Neural cell (in vitro differentiated cells): ENCODE data around the gene NFX1. TPM values are rescaled to one million over a fixed set of nuclear protein-coding genes. Genes with fewer than 3 reads are reported as not detected.

ENCODE experiments used
- H2AFZ ChIP-seq: fragments of 200-600, 300-800 bp; sonication (generic), shearing (Covaris generic); 2 replicates; pipeline ENCODE4 v1.6.0; 2014; ENCODE audit warnings: low read depth, mild to moderate bottlenecking, antibody characterized with exemption, low read length, moderate library complexity
- H3F3A ChIP-seq: fragments of 200-600 bp; shearing (Covaris generic); 2 replicates; pipeline ENCODE4 v1.6.1; 2016; ENCODE audit warnings: mild to moderate bottlenecking, moderate library complexity, mixed read lengths, antibody characterized with exemption, low read length; ENCODE audit not compliant: insufficient read depth, poor library complexity, severe bottlenecking
- H3K27ac ChIP-seq: fragments of 200-600, 300-800 bp; sonication (generic), shearing (Covaris generic); 2 replicates; pipeline ENCODE4 v1.5.1; 2014; ENCODE audit warnings: mild to moderate bottlenecking, low read length, moderate library complexity
- H3K27me3 ChIP-seq: fragments of 300-800, 200-600 bp; sonication (generic), shearing (Covaris generic); 2 replicates; pipeline ENCODE4 v1.6.0; 2014; ENCODE audit warnings: mild to moderate bottlenecking, low read depth, low read length, moderate library complexity; ENCODE audit not compliant: insufficient read depth
- H3K36me3 ChIP-seq: fragments of 300-800, 200-600 bp; sonication (generic), shearing (Covaris generic); 2 replicates; pipeline ENCODE4 v1.5.1; 2014; ENCODE audit warnings: mild to moderate bottlenecking, antibody characterized with exemption, low read length, moderate library complexity; ENCODE audit not compliant: insufficient read depth
- H3K4me2 ChIP-seq: fragments of 300-800, 200-600 bp; sonication (generic), shearing (Covaris generic); 2 replicates; pipeline ENCODE4 v1.6.0; 2014; ENCODE audit warnings: mild to moderate bottlenecking, low read length
- H3K4me3 ChIP-seq: fragments of 300-800, 200-600 bp; sonication (generic), shearing (Covaris generic); 2 replicates; pipeline ENCODE4 v1.5.1; 2014; ENCODE audit warnings: mild to moderate bottlenecking, low read length, moderate library complexity
- H3K79me2 ChIP-seq: fragments of 200-600 bp; shearing (Covaris generic); replicated peaks from 2 replicates; pipeline ENCODE4 v1.6.0; 2014; ENCODE audit warnings: mild to moderate bottlenecking, low read length, moderate library complexity; ENCODE audit not compliant: insufficient read depth
- H3K9ac ChIP-seq: fragments of 300-800, 200-600 bp; sonication (generic), shearing (Covaris generic); 2 replicates; pipeline ENCODE4 v1.6.1; 2016; ENCODE audit warnings: mild to moderate bottlenecking, low read length, mixed read lengths
- H3K9me2 ChIP-seq: fragments of 200-600 bp; shearing (Covaris generic); 2 replicates; pipeline ENCODE4 v1.6.1; 2016; ENCODE audit warnings: mild to moderate bottlenecking, low read length, mixed read lengths; ENCODE audit not compliant: insufficient read depth
- H3K9me3 ChIP-seq: fragments of 200-600, 300-800 bp; sonication (generic), shearing (Covaris generic); 2 replicates; pipeline ENCODE4 v1.6.1; 2016; ENCODE audit warnings: mild to moderate bottlenecking, mixed run types, low read length, moderate library complexity, mixed read lengths
- H4K20me1 ChIP-seq: fragments of 200-600 bp; shearing (Covaris generic); 2 replicates; pipeline ENCODE4 v1.6.1; 2016; ENCODE audit warnings: mild to moderate bottlenecking, mixed run types; ENCODE audit not compliant: insufficient read depth
- CTCF ChIP-seq: fragments of 450-650 bp; IDR thresholded peaks from 2 replicates; pipeline ENCODE4 v1.5.1; 2014; ENCODE audit warnings: antibody characterized with exemption, mild to moderate bottlenecking, moderate library complexity; ENCODE audit not compliant: poor library complexity, severe bottlenecking
- EP300 ChIP-seq: fragments of 450-650 bp; conservative IDR thresholded peaks from 2 replicates; pipeline ENCODE4 v1.6.1; 2014; ENCODE audit warnings: antibody characterized with exemption, mild to moderate bottlenecking, moderate library complexity; ENCODE audit not compliant: poor library complexity, severe bottlenecking
- EZH2 ChIP-seq: fragments of 200-600, 300-800 bp; shearing (Covaris generic), sonication (generic); IDR thresholded peaks from 2 replicates; pipeline ENCODE4 v1.6.1; 2014; ENCODE audit warnings: antibody characterized with exemption, low read length, borderline replicate concordance, mild to moderate bottlenecking; ENCODE audit not compliant: insufficient read depth, poor library complexity, severe bottlenecking
- MXI1 ChIP-seq: fragments of 450-650 bp; conservative IDR thresholded peaks from 2 replicates; pipeline ENCODE4 v1.6.1; 2014; ENCODE audit warnings: antibody characterized with exemption, mild to moderate bottlenecking; ENCODE audit not compliant: poor library complexity, severe bottlenecking
- POLR2AphosphoS5 ChIP-seq: IDR thresholded peaks from 2 replicates; pipeline ENCODE4 v1.6.1; 2012
- RAD21 ChIP-seq: fragments of 450-650 bp; conservative IDR thresholded peaks from 2 replicates; pipeline ENCODE4 v1.6.1; 2014; ENCODE audit warnings: antibody characterized with exemption, mild to moderate bottlenecking, moderate library complexity
- REST ChIP-seq: IDR thresholded peaks from 2 replicates; pipeline ENCODE4 v1.6.1; 2012; ENCODE audit warnings: borderline replicate concordance
- SMC3 ChIP-seq: fragments of 450-650 bp; conservative IDR thresholded peaks from 2 replicates; pipeline ENCODE4 v1.6.1; 2014; ENCODE audit warnings: antibody characterized with exemption, mild to moderate bottlenecking, moderate library complexity; ENCODE audit not compliant: poor library complexity
- TAF1 ChIP-seq: IDR thresholded peaks from 2 replicates; pipeline ENCODE4 v1.6.1; 2012; ENCODE audit warnings: low read depth
- polyA plus RNA-seq: library from polyadenylated mRNA; depleted of rRNA; stranded (reverse); fragments of >200 nt; gene quantifications from 2 replicates; pipeline ENCODE4 v1.2.3, GENCODE V29; 2014

The NFX1 gene
- polyA plus RNA-seq, 1 donor from 2014 or later: 14.7 TPM

- H4K20me1 ChIP-seq: no peaks in the 10 kb centered on the region
- H2AFZ ChIP-seq: no peak overlapping the region
- no peak overlapping the region for H3K4me3 ChIP-seq
- no peaks in the 10 kb centered on the region for H3K9me2 ChIP-seq
- H3K4me2 ChIP-seq: no peak overlapping the region
- H3K36me3 ChIP-seq: no peaks in the 10 kb centered on the region
- H3K27ac ChIP-seq: no peak overlapping the region
- H3K9me3 ChIP-seq: no peaks in the 10 kb centered on the region
- H3K79me2 ChIP-seq: no peaks in the 10 kb centered on the region
- TF ChIP-seq POLR2AphosphoS5 (no peak), EP300 (no peak), TAF1 (no peak), EZH2 (no peak), MXI1 (no peak), RAD21 (no peak)
- H3F3A ChIP-seq: no peaks in the 10 kb centered on the region
- no peaks in the 10 kb centered on the region for H3K27me3 ChIP-seq
- no peak overlapping the region for H3K9ac ChIP-seq
Measured at GRCh38 chr9:33245341-33245740, 45.0 kb upstream of the NFX1 start.

GRCh38 chr9:33246269-33246860 lies 44.0 kb upstream of the NFX1 start:
- H4K20me1 ChIP-seq: no peaks in the 10 kb centered on the region
- H3K9ac ChIP-seq: no peak overlapping the region
- no peaks in the 10 kb centered on the region for H3K36me3 ChIP-seq
- no peak overlapping the region for H2AFZ ChIP-seq
- H3K27me3 ChIP-seq: no peaks in the 10 kb centered on the region
- no peaks in the 10 kb centered on the region for H3K9me3 ChIP-seq
- H3K27ac ChIP-seq: no peak overlapping the region
- H3K9me2 ChIP-seq: no peaks in the 10 kb centered on the region
- no peak for TF ChIP-seq EP300
- no peak for TF ChIP-seq SMC3
- no peak for TF ChIP-seq TAF1
- no peak for TF ChIP-seq POLR2AphosphoS5
- no peak for TF ChIP-seq REST
- TF ChIP-seq CTCF: no peak
- no peak for TF ChIP-seq MXI1
- H3K79me2 ChIP-seq: no peaks in the 10 kb centered on the region
- no peak overlapping the region for H3K4me2 ChIP-seq
- H3K4me3 ChIP-seq: no peak overlapping the region
- no peaks in the 10 kb centered on the region for H3F3A ChIP-seq
